HT1080 (cell line): ENCODE measurements around the gene HOXC4. TPM values are rescaled to one million over a fixed set of nuclear protein-coding genes. Genes with fewer than 3 reads are reported as not detected.
"Not testable (repeated sequence)": the region's sequence is repeated elsewhere in the genome, so short reads cannot be mapped to it uniquely, and the experiment has no call there.

ENCODE experiments used
- DNase-seq: peaks from one replicate; pipeline ENCODE4 v3.0.0-alpha.2; 2015; ENCODE audit warnings: low read depth
- total RNA-seq: library from RNA; depleted of rRNA; stranded (reverse); fragments of >200 nt; shearing (Covaris generic); gene quantifications from 2 replicates; pipeline ENCODE4 v1.2.3, GENCODE V29; 2014

HOXC4 gene
- total RNA-seq, 1 experiment from 2014 or later = 1.9 TPM

DNA sequence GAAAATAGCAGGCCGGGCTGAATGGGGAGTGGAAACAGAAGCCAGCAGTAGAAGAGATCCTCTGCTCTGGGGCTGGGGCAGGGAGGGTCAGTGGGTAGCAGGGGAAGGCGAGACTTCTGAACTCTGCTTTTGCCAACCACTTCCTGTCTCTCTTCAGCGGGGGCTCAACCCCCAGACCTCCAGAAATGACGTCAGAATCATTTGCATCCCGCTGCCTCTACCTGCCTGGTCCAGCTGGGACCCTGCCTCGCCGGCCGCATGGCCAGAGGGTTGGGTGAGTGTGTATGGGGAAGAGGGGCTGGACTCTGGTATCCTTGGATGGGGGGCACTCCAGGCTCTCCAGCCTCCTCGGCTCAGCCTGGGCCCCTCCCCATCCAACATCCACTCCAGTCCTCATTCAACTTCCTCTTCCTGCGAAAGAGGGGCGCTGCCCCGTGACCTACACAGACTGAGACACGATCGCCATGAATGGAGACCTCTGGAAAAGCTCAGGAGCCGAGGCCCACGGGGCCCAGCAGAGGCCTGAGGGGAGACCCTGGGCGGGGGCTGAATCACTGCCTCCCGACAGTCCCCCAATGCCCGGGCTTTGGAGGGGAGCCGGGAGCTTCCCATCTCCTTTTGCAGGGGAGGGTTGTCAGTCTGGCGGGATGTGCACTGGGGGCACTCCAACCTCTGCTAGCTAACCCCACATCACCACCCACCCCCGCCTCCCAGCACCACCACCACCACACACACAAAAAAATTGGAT lies 458 bp upstream of the HOXC4 start:
- DNase-seq = peak; percentile 6

GRCh38 chr12:54054742-54055194 lies 1.1 kb downstream of the HOXC4 start:
- no peak for DNase-seq

DNA sequence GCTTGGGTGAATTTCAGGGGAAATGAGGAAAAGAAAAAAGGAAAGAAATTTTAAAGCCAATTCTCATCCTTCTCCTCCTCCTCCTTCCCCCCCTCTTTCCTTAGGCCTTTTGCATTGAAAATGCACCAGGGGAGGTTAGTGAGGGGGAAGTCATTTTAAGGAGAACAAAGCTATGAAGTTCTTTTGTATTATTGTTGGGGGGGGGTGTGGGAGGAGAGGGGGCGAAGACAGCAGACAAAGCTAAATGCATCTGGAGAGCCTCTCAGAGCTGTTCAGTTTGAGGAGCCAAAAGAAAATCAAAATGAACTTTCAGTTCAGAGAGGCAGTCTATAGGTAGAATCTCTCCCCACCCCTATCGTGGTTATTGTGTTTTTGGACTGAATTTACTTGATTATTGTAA lies 1.9 kb downstream of the HOXC4 start:
- DNase-seq = no peak

GRCh38 chr12:54056110-54056509 lies 2.5 kb downstream of the HOXC4 start:
- no peak for DNase-seq

DNA sequence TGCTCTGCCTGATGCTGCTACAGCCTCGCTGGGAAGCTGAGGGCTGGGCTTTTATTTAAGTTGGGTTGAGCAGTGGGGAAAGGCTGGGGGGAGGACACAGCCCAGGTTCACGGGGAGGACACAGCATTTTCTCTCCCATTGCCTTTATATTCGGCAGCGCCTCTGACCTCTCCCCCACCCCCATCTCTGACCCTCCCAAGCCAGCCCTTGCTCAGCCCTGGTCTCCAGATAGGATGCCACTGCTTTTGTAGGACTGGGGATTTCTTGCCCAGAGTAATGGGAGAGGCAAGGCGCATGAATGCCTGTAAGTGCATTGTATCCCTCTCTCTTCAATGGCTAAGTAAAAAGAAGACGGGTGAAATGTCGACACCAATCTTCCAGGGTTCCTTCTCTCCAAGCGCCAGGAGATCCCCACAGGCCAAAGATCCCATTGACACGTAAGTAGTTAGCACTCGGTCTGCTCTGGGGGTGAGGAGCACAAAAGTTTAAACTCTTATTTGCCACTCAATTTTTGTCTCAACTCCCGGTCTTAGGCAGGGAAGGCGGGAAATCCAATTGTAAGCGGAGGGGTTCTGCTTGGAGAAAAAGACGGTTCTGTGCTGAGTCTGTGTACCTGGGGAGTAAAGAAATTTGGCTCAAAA lies 4.6 kb downstream of the HOXC4 start:
- no peak for DNase-seq

GRCh38 chr12:54059668-54060067 lies 6.0 kb downstream of the HOXC4 start:
- no peak for DNase-seq

- DNase-seq = no peak
Observed at GRCh38 chr12:54060174-54060974, 6.7 kb downstream of the HOXC4 start.

DNA sequence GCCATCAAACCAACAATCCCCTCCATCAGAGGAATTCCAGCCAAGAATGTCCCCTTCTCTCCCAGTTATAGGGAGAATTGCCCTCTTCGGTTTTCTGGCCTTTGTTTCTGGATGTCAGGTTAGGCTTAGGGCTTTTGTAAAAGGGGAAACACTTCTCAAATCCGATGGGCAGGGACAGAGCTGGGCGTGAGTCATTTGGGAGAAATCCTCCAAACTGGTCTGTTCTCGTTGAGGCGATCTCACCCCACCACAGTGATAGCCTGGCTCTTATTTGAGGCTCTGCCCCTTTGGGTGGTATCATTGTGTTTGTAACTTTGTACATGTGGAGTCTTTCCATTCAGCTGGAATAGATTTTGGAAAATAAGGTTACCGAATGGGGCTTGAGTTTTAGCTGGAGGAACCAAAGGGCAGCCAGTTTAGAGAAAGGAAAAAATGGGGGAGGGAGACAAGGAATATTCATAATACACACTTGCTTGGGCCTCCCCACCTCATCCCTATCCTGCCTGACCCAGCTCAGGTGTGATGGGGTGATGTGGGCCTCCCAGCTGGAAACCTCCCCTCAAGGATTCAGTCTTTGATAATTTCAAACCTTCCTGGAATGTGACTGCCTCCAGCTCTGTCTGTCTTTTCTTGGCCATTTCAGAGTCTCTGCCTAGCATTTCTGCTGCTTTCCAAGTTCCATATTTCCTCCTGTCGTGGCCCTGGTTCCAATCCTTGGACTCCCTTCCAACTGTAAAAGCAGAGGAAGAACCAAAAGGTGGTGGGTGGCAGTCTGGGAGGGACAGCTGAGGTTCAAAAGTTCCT lies 7.5 kb downstream of the HOXC4 start:
- DNase-seq = no peak

GRCh38 chr12:54065677-54066076 lies 12.0 kb downstream of the HOXC4 start:
- no peak for DNase-seq

GRCh38 chr12:54066408-54066807 lies 12.8 kb downstream of the HOXC4 start:
- no peak for DNase-seq

DNA sequence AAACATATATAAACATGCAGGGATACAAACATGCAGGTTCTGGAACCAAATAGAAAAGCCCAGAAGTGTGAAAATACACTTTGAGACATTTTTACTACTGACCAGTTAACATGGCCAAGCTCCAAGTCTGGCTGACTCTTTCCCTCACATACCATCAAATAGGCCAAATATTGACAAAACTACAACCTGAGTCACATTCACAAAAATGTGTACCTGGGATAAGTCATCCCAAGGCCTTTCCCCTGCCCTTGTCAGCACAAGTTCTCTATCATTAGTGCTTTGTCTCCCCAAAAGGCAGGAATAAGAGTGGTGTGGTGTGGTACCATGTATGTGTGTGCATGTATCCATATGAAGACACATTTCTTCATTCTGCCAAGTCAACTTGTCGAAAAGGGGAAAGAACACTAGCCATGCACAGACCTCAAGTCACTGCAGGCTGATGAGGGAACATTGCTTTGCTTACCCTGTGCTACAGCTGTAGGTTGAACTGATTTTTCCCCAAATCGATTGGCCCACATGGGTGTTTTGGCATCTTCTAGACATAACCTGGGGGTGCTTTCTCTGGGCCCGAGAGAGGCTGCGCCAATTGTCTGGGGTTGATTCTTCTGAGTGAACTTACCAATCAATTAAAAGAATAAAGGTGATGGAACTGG lies 14.9 kb downstream of the HOXC4 start:
- DNase-seq = no peak

DNA sequence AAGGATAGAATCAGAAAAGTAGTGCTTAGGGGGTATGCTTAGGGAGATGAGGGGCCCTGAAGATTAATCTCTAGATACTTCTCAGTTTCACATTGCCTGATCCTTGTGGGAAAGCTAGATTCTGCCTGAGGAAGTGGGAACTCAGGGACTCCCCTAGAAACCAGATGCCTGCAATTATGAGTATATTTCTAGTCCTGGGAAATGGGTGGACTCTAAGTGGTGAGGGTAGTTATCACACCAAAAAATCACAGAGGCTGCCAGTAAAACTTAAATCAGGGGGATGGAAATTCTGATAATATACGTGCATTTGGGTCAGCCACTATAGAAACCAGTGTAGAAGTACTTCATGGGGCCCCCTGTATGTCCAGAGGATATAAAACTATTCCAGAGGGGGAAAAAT lies 18.3 kb downstream of the HOXC4 start:
- DNase-seq = no peak

DNA sequence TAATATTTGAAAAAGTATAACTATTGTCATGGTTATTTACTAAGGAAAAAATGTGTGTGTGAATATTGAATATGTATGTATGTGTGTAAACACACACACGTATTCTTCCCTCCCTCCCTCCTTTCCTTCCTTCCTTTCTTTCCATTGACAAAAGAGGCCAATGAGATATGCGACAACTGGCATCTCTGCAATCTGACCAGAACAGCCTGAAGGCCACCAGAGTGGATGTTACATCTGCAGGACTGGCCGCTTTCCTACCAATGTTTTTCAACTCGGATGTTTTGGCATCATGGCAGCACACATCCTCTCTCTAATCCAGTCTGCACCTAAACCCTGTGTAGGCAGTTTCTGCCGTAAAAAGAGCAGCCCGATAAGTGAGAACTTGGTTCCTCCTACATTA lies 20.7 kb downstream of the HOXC4 start:
- no peak for DNase-seq

GRCh38 chr12:54075409-54075808 lies 21.8 kb downstream of the HOXC4 start:
- no peak for DNase-seq

DNA sequence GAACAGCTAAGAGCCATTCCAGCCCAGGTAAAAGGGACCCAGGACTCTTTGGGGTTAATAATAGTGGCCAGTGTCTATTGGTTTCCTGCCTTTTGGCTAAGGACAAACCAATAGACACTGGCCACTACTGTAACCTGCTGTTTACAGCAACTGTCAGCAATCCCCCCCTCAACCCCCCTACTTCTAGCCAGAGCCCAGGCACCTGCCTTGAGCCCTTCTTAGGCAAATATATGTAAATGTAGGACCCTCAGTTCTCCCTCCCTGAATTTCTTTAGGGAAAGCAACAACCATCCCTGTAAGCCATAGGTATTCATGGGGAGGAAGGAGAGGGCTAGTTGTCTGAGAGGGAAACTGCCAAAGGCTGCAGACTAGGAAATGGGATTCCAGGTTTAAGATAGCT lies 22.3 kb downstream of the HOXC4 start:
- no peak for DNase-seq

- DNase-seq = not testable (repeated sequence)
Observed at GRCh38 chr12:54077843-54078242, 24.2 kb downstream of the HOXC4 start.

- not testable (repeated sequence) for DNase-seq
Observed at GRCh38 chr12:54079115-54079514, 25.5 kb downstream of the HOXC4 start.

- not testable (repeated sequence) for DNase-seq
Observed at GRCh38 chr12:54080008-54080924, 26.6 kb downstream of the HOXC4 start.

GRCh38 chr12:54081053-54081514 lies 27.4 kb downstream of the HOXC4 start:
- DNase-seq = not testable (repeated sequence)
